Suprapubic skin (tissue), 4 donors: ENCODE measurements around the gene PNPLA2. TPM values are rescaled to one million over a fixed set of nuclear protein-coding genes. Genes with fewer than 3 reads are reported as not detected.

Source experiments
- DNase-seq, 2 donors: peaks; one replicate each; pipeline ENCODE4 v3.0.0-alpha.2; 2019; ENCODE audit warnings: low spot score in 2 of 2
- H3K27ac ChIP-seq: fragments of 200-600 bp; sonication (generic); one replicate; pipeline ENCODE4 v1.5.1; 2019
- H3K27me3 ChIP-seq: fragments of 200-600 bp; sonication (generic); one replicate; pipeline ENCODE4 v1.5.1; 2019
- H3K36me3 ChIP-seq: fragments of 200-600 bp; sonication (generic); one replicate; pipeline ENCODE4 v1.5.1; 2019
- H3K4me1 ChIP-seq: fragments of 200-600 bp; sonication (generic); one replicate; pipeline ENCODE4 v1.5.1; 2019
- H3K4me3 ChIP-seq: fragments of 200-600 bp; sonication (generic); one replicate; pipeline ENCODE4 v1.5.1; 2019; ENCODE audit warnings: mild to moderate bottlenecking
- H3K9me3 ChIP-seq: fragments of 200-600 bp; sonication (generic); one replicate; pipeline ENCODE4 v1.5.1; 2019
- CTCF ChIP-seq, 2 donors: fragments of 200-600 bp in 1 of 2; fragments of 450-650 bp in 1 of 2; sonication (generic) in 1 of 2; IDR thresholded peaks; one replicate each; pipeline ENCODE4 v1.5.1; 2016 to 2019; ENCODE audit warnings: antibody characterized with exemption in 2 of 2, mild to moderate bottlenecking in 1 of 2, moderate library complexity in 1 of 2
- EP300 ChIP-seq: sonication (generic); formaldehyde crosslinking; IDR thresholded peaks from one replicate; pipeline ENCODE4 v1.6.1; 2017; ENCODE audit warnings: antibody characterized with exemption
- POLR2A ChIP-seq, 2 donors: fragments of 450-650 bp; IDR thresholded peaks; one replicate each; pipeline ENCODE4 v1.6.1; 2017; ENCODE audit warnings: antibody characterized with exemption in 2 of 2, mild to moderate bottlenecking in 2 of 2, moderate library complexity in 2 of 2
- POLR2AphosphoS5 ChIP-seq, 3 donors: sonication (generic); formaldehyde crosslinking; IDR thresholded peaks; one replicate each; pipeline ENCODE4 v1.6.1; 2017; ENCODE audit warnings: antibody characterized with exemption in 3 of 3
- whole genome bisulfite sequencing: methylation state at CpG from one replicate; pipeline ENCODE4 v1.1.5; 2018; 5-methylcytosine and 5-hydroxymethylcytosine counted together
- total RNA-seq, 4 donors: library from RNA; depleted of rRNA; stranded (reverse); fragments of >200 nt; gene quantifications; one replicate each; pipeline ENCODE4 v1.1.0, GENCODE V29; 2016

The PNPLA2 gene
- total RNA-seq, 4 donors from 2014 or later = 74.9 to 117 (median 85.9) TPM

- H3K27ac ChIP-seq = no peak overlapping the region
- no peak for DNase-seq
- no peak overlapping the region for H3K4me3 ChIP-seq
- WGBS = no CpG with 5 or more reads among the region's 32 CpGs
- peaks cover 48% of the 10 kb centered on the region for H3K4me1 ChIP-seq
- no peaks in the 10 kb centered on the region for H3K27me3 ChIP-seq
- peaks cover 23% of the 10 kb centered on the region for H3K36me3 ChIP-seq
- no peaks in the 10 kb centered on the region for H3K9me3 ChIP-seq
- TF ChIP-seq POLR2AphosphoS5 (IDR thresholded peaks at IDR 0.05) (no peak), EP300 (no peak), CTCF (IDR thresholded peaks at IDR 0.05) (no peak), POLR2A (IDR thresholded peaks at IDR 0.05) (no peak)
These were observed 18.9 kb upstream of the PNPLA2 start for GRCh38 chr11:799641-800316.

DNA sequence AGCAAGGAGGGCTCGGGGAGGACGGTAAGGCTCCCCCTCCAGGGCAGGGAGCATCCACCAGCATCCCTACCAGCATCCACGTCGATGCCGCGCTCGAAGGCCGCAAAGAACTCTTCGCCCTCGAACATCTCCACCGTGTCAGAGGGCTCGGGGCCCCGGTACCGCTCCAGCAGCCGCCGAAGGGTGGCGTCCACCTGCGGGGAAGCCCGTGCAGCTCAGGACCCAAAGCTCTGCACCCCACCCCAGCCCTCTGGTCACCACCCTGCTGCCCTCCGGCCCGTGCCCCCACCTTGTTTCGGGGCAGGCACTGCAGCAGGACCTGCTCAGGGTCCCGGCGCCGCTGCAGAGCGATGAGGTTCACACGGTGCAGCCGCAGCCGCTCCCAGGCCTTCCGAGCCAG is 18.2 kb upstream of the PNPLA2 start:
- Histone ChIP-seq H3K27me3 (no peaks in the 10 kb centered on the region), H3K4me1 (peaks cover 47% of the 10 kb centered on the region), H3K36me3 (peaks cover 23% of the 10 kb centered on the region), H3K4me3 (no peak overlapping the region), H3K9me3 (no peaks in the 10 kb centered on the region), H3K27ac (no peak overlapping the region)
- TF ChIP-seq POLR2A (IDR thresholded peaks at IDR 0.05) (no peak), POLR2AphosphoS5 (IDR thresholded peaks at IDR 0.05) (no peak), CTCF (IDR thresholded peaks at IDR 0.05) (no peak), EP300 (no peak)
- 94% methylated on average over 19 of the region's 30 CpGs for WGBS
- no peak for DNase-seq

GRCh38 chr11:801097-801780 is 17.5 kb upstream of the PNPLA2 start:
- peaks cover 23% of the 10 kb centered on the region for H3K36me3 ChIP-seq
- peaks cover 44% of the 10 kb centered on the region for H3K4me1 ChIP-seq
- H3K4me3 ChIP-seq = no peak overlapping the region
- TF ChIP-seq POLR2AphosphoS5 (IDR thresholded peaks at IDR 0.05) (no peak), POLR2A (IDR thresholded peaks at IDR 0.05) (no peak), CTCF (IDR thresholded peaks at IDR 0.05) (no peak), EP300 (no peak)
- H3K9me3 ChIP-seq = no peaks in the 10 kb centered on the region
- H3K27ac ChIP-seq = no peak overlapping the region
- 89% methylated on average over 15 of the region's 20 CpGs for WGBS
- H3K27me3 ChIP-seq = no peaks in the 10 kb centered on the region
- no peak for DNase-seq

DNA sequence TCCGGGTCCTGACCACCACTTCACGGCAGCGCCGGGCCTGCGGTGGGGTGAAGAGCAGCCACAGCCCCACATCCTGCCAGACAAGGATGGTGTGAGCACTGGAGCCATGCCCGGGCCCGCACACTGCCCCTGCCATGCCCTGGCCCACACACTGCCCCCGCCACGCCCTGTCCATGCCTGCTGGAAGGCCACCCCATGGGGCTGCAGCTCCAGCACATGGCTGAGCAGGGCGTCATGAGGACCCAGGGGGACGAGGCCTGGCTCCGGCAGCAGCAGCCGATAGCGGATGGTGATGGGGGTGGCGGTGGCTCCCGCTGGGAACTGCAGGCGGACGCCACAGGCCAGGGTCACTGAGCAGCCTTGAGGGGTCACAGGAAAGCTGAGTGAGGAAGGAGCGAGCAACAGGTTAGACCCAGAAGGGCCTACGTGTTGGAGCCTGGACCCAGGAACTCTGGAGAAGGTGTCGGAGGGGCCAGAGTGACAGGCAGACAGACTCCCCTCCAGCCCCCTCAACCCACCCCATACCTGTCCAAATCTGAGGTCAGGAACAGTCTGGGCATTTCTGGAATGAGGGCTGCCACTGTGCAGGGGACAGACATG is 16.6 kb upstream of the PNPLA2 start:
- TF ChIP-seq POLR2A (IDR thresholded peaks at IDR 0.05) (no peak), CTCF (IDR thresholded peaks at IDR 0.05) (no peak), POLR2AphosphoS5 (IDR thresholded peaks at IDR 0.05) (no peak), EP300 (no peak)
- DNase-seq = no peak
- peaks cover 23% of the 10 kb centered on the region for H3K36me3 ChIP-seq

More for the DNA sequence above, 16.6 kb upstream of the PNPLA2 start:
- Histone ChIP-seq H3K27me3 (no peaks in the 10 kb centered on the region), H3K9me3 (no peaks in the 10 kb centered on the region), H3K27ac (no peak overlapping the region), H3K4me1 (peaks cover 36% of the 10 kb centered on the region), H3K4me3 (no peak overlapping the region)
- 95% methylated on average over 19 of the region's 21 CpGs for WGBS
